GM18951 (cell line): ENCODE data around the gene NQO1.

Experiments used
- POLR2A ChIP-seq: IDR thresholded peaks from 4 replicates; pipeline ENCODE4 v1.6.1; 2011; ENCODE audit warnings: mild to moderate bottlenecking; ENCODE audit not compliant: insufficient read length, insufficient read depth; ENCODE audit errors: extremely low read depth
- in situ Hi-C: fragments of 300-500 bp; cut with MboI; formaldehyde crosslinking; loops from one replicate; pipeline ENCODE4 v1.12.0; 2022; ENCODE audit warnings: low sequenced_read_pairs, mixed read lengths, inconsistent platforms; ENCODE audit not compliant: unreplicated experiment

Gene NQO1

DNA sequence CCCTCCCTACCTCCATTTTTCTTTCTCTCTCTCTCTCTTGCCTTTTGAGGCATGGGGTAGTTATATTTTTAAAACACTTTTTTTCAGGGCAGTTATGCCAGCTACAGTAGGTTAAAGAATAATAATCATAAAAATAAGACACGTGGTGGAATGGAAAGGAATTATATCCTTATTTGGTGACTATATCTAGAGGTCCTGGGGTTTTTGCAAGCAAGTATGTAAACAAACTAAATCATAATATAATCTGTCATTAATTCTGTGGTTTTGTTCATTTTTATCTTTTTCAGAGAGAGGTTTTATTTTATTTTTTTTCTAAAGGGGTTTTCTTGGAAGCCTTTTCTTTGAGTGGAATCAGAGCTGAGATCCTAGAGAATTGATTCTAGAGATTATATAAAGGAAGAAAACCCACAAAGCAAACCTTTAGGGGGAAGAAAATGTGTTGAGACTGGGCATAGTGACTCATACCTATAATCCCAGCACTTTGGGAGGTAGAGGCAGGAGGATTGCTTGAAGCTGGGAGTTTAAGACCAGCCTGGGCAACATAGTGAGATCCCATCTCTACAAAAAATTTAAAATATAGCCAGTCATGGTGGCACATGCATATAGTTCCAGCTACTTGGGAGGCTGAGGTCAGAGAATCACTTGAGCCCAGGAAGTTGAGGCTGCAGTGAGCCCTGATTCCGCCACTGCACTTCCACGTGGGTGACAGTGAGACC lies 53.2 kb downstream of the NQO1 start:
- in situ Hi-C loops = no loop called here
- TF ChIP-seq POLR2A = no peak

- TF ChIP-seq POLR2A = no peak
- in situ Hi-C loops = no loop called here
Measured at GRCh38 chr16:69672315-69672997, 53.9 kb downstream of the NQO1 start.

DNA sequence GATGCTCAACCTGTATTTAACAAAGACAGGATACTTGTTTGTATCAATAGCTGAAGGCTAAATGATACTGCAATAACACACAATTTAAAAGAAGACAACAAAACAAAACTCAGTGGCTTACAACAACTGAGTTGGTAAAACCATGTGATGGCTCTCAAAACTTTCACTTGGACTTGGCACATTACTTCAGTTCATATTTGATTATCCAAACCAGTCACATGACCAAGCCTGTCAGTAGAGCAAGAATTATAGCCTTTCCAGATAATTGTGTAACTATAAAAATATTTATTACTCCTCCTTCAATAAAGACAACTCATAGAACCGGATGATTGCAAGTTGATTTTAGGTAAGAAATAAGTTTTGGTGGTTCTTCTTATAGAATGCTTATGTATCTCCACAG lies 56.8 kb downstream of the NQO1 start:
- in situ Hi-C loops = no loop called here
- no peak for TF ChIP-seq POLR2A

GRCh38 chr16:69663846-69664245 lies 62.5 kb downstream of the NQO1 start:
- in situ Hi-C loops = no loop called here
- TF ChIP-seq POLR2A = no peak

DNA sequence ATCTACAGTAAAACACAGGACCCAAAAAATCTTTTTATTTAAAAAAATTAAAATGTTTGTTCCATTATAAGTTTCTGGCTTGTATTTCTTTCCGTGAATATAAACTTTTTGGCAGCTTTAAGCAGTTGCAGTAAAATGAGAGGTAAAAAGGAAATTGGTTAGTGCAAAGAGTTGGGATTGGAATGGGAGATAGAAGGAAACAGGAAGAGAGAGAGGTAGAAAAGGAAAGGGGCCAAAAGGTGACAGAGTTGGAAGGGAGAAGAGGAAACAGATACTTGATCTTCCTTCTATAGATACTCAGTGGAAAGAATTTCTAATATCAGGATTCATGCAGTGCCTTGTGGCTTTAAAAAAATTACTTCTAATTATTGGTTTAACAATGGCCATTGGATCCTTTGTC lies 63.5 kb downstream of the NQO1 start:
- TF ChIP-seq POLR2A = no peak
- in situ Hi-C loops = no loop called here

DNA sequence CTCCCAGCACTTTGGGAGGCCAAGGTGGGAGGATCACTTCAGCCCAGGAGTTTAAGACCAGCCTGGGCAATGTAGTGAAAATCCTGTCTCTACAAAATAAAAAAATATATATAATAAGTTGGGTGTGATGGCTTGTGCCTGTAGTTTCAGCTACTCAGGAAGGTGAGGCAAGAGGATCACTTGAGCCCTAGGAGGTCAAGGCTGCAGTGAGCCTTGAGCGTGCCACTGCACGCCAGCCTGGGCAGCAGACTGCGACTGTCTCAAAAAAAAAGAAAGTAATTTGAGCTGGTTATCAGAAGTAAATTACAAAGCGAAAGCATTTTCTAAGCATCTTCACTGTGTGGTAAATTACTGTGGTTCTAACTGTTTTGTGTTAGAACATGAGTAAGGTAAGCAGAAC lies 66.2 kb downstream of the NQO1 start:
- TF ChIP-seq POLR2A = no peak
- in situ Hi-C loops = no loop called here
